ENCODE data around the gene ADCY10.

GRCh38 chr1:167924543-167925231 lies 10.8 kb upstream of the ADCY10 start:
- TF ChIP-seq JUND (IDR thresholded peaks at IDR 0.05; ENCODE audit: low read length) (no peak), ATF2 (IDR thresholded peaks at IDR 0.05; ENCODE audit: low read length) (no peak), CTCF (IDR thresholded peaks at IDR 0.05; ENCODE audit: control extremely low read depth in 1 of 3, insufficient read depth in 1 of 3, low read depth in 1 of 3, low read length in 3 of 3) (no peak), SP1 (IDR thresholded peaks at IDR 0.05; ENCODE audit: low read depth, low read length) (no peak), EP300 (IDR thresholded peaks at IDR 0.05; ENCODE audit: borderline replicate concordance in 1 of 2, low read depth in 2 of 2, low read length in 2 of 2) (no peak), BACH1 (IDR thresholded peaks at IDR 0.05; ENCODE audit: low read length) (no peak), CHD2 (IDR thresholded peaks at IDR 0.05; ENCODE audit: low read length) (no peak), POLR2AphosphoS5 (IDR thresholded peaks at IDR 0.05; ENCODE audit: low read depth, low read length) (no peak), SIN3A (conservative IDR thresholded peaks at IDR 0.05 in 1 of 2, IDR thresholded peaks at IDR 0.05 in 1 of 2; ENCODE audit: low read depth in 1 of 2, low read length in 2 of 2) (no peak), JUN (IDR thresholded peaks at IDR 0.05; ENCODE audit: low read depth, low read length) (no peak), RFX5 (IDR thresholded peaks at IDR 0.05; ENCODE audit: borderline replicate concordance, low read depth, low read length) (no peak), RAD21 (IDR thresholded peaks at IDR 0.05 in 1 of 2, conservative IDR thresholded peaks at IDR 0.05 in 1 of 2; ENCODE audit: low read depth in 2 of 2, low read length in 2 of 2) (no peak), POLR2A (IDR thresholded peaks at IDR 0.05; ENCODE audit: control extremely low read depth in 1 of 2, low read depth in 2 of 2, low read length in 2 of 2) (no peak)
